ENCODE data around the gene ADAMTS3.

- TF ChIP-seq CTCF (IDR thresholded peaks at IDR 0.05; ENCODE audit: extremely low read depth in 1 of 2, insufficient read depth in 1 of 2, low read depth in 1 of 2, low read length in 2 of 2) (no peak), POLR2A (IDR thresholded peaks at IDR 0.05; ENCODE audit: low read depth, low read length) (no peak), MAX (IDR thresholded peaks at IDR 0.05; ENCODE audit: insufficient read depth, insufficient read length) (no peak), FOS (IDR thresholded peaks at IDR 0.05; ENCODE audit: borderline replicate concordance, insufficient read depth, low read length) (no peak)
Observed at GRCh38 chr4:72286185-72286584, 282.8 kb downstream of the ADAMTS3 start.
